Sigmoid colon (tissue), 4 donors: ENCODE results near the gene RNF215.

Experiments used
- EP300 ChIP-seq, 4 donors: sonication (generic); formaldehyde crosslinking; IDR thresholded peaks; one replicate each; pipeline ENCODE4 v1.6.1; 2017; ENCODE audit warnings: antibody characterized with exemption in 4 of 4
- POLR2A ChIP-seq, 2 donors: fragments of 450-650 bp; IDR thresholded peaks; one replicate each; pipeline ENCODE4 v1.6.1; 2016; ENCODE audit warnings: antibody characterized with exemption in 2 of 2, mild to moderate bottlenecking in 2 of 2, moderate library complexity in 2 of 2
- POLR2AphosphoS5 ChIP-seq, 4 donors: sonication (generic); formaldehyde crosslinking; IDR thresholded peaks; one replicate each; pipeline ENCODE4 v1.6.1; 2017; ENCODE audit warnings: antibody characterized with exemption in 4 of 4
- TF ChIP-seq, protein P1 (sequence below), 4 experiments: fragments of 450-650 bp in 3 of 4; fragments of 200-600 bp in 1 of 4; IDR thresholded peaks; one replicate each; pipeline ENCODE4 v1.5.1; 2016 to 2019; ENCODE audit warnings: antibody characterized with exemption in 4 of 4, mild to moderate bottlenecking in 3 of 4, moderate library complexity in 2 of 4

DNA sequence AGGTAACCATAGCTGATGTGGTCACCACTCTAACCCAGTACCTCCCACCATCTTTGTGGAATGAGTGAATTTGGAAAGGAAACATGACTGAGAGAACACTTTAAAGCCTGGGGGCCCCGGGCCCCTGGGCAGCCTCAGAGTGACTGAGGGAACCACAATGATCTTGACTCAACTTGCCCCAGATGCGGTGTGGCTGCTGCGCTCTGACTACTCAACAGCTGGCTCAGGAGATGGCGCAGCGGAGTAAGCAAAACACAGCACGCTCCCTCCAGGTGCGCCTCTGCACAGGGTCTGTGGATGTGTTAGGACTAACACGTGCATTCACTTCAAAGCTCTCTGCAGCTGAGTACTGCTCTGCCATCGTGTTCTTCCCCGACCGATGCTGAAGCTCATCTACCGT, 5.9 kb downstream of the RNF215 start:
- TF ChIP-seq, protein P1, sequence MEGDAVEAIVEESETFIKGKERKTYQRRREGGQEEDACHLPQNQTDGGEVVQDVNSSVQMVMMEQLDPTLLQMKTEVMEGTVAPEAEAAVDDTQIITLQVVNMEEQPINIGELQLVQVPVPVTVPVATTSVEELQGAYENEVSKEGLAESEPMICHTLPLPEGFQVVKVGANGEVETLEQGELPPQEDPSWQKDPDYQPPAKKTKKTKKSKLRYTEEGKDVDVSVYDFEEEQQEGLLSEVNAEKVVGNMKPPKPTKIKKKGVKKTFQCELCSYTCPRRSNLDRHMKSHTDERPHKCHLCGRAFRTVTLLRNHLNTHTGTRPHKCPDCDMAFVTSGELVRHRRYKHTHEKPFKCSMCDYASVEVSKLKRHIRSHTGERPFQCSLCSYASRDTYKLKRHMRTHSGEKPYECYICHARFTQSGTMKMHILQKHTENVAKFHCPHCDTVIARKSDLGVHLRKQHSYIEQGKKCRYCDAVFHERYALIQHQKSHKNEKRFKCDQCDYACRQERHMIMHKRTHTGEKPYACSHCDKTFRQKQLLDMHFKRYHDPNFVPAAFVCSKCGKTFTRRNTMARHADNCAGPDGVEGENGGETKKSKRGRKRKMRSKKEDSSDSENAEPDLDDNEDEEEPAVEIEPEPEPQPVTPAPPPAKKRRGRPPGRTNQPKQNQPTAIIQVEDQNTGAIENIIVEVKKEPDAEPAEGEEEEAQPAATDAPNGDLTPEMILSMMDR (IDR thresholded peaks at IDR 0.05), result no peak
- no peak for TF ChIP-seq EP300 (IDR thresholded peaks at IDR 0.05)
- no peak for TF ChIP-seq POLR2A (IDR thresholded peaks at IDR 0.05)
- TF ChIP-seq POLR2AphosphoS5 (IDR thresholded peaks at IDR 0.05), result no peak
